HG03457 (cell line): ENCODE data around the gene PRSS56.
A peak's percentile ranks its signal among the peaks of the same experiment; 100 is the strongest.

Source experiments
- ATAC-seq: cut with Tn5 transposase; IDR thresholded peaks from one replicate; pipeline ENCODE4 v1.9.1; 2021; ENCODE audit warnings: moderate number of reproducible peaks; ENCODE audit not compliant: unreplicated experiment

Gene PRSS56

GRCh38 chr2:232540441-232541041 is 20.4 kb downstream of the PRSS56 start:
- ATAC-seq = no peak

- ATAC-seq = no peak
Measured at GRCh38 chr2:232541195-232541960, 21.2 kb downstream of the PRSS56 start.

GRCh38 chr2:232541961-232542714 is 21.9 kb downstream of the PRSS56 start:
- no peak for ATAC-seq

- no peak for ATAC-seq
Measured at GRCh38 chr2:232542715-232543467, 22.7 kb downstream of the PRSS56 start.

GRCh38 chr2:232543491-232543890 is 23.3 kb downstream of the PRSS56 start:
- ATAC-seq = no peak

GRCh38 chr2:232543928-232544631 is 23.9 kb downstream of the PRSS56 start:
- no peak for ATAC-seq

GRCh38 chr2:232544674-232545073 is 24.5 kb downstream of the PRSS56 start:
- ATAC-seq = no peak

- ATAC-seq = no peak
Measured at GRCh38 chr2:232545511-232546375, 25.6 kb downstream of the PRSS56 start.

GRCh38 chr2:232547991-232548390 is 27.8 kb downstream of the PRSS56 start:
- no peak for ATAC-seq

- ATAC-seq = no peak
Measured at GRCh38 chr2:232549655-232550353, 29.6 kb downstream of the PRSS56 start.

GRCh38 chr2:232550354-232551249 is 30.4 kb downstream of the PRSS56 start, which contains the start of the genes EIF4E2 and TIGD1:
TSS of gene EIF4E2 (plus strand) at chr2:232550689. CDS start at chr2:232550725, 36 bp downstream.
TSS of gene TIGD1 (minus strand) at chr2:232550557. CDS start at chr2:232549882, 675 bp downstream.
- ATAC-seq = peak; percentile 75

GRCh38 chr2:232551250-232551638 is 31.1 kb downstream of the PRSS56 start:
- no peak for ATAC-seq

- no peak for ATAC-seq
Measured at GRCh38 chr2:232551776-232552175, 31.6 kb downstream of the PRSS56 start.

- no peak for ATAC-seq
Measured at GRCh38 chr2:232556426-232556825, 36.2 kb downstream of the PRSS56 start.

GRCh38 chr2:232562515-232563151 is 42.4 kb downstream of the PRSS56 start:
- ATAC-seq = no peak

- no peak for ATAC-seq
Measured at GRCh38 chr2:232563580-232563979, 43.4 kb downstream of the PRSS56 start.

- no peak for ATAC-seq
Measured at GRCh38 chr2:232567721-232568120, 47.5 kb downstream of the PRSS56 start.
